ENCODE results near the gene LAMTOR4. TPM values are rescaled to one million over a fixed set of nuclear protein-coding genes. Genes with fewer than 3 reads are reported as not detected.
A peak's percentile ranks its signal among the peaks of the same experiment; 100 is the strongest.

The LAMTOR4 gene
- total and polyA plus RNA-seq, 4 experiments from 2014 or later, result 178 to 501 (median 306) TPM

- peaks cover 14 to 53% of the 10 kb centered on the region in 2 donors for H3K36me3 Mint-ChIP-seq
- no peaks in the 10 kb centered on the region for H3K27me3 Mint-ChIP-seq
- ChIA-PET POLR2A (ENCODE audit: partially characterized antibody) (interaction anchor here (6.5 kb wide), 1 partner anchor 13 kb away, joined by 95 read pairs; the partner anchor contains the start of gene GAL3ST4), CTCF (ENCODE audit: partially characterized antibody) (no interaction called here)
- H3K36me3 ChIP-seq (ENCODE audit: insufficient read depth, low read length), result peaks cover 36% of the 10 kb centered on the region
- H3K4me3 Mint-ChIP-seq, result peak overlapping the region in 1 of 8 donors; percentile 29
- peak overlapping the region in 6 of 7 donors; percentile 37 to 86 (median 79) for H3K27ac Mint-ChIP-seq
- H3K4me3 ChIP-seq (ENCODE audit: low read length in 2 of 2), result no peak overlapping the region
- no peak overlapping the region for H3K27ac ChIP-seq (ENCODE audit: low read depth, low read length)
- peaks cover 28 to 72% (median 51%) of the 10 kb centered on the region in 4 donors for H3K4me1 Mint-ChIP-seq
- H3K4me1 ChIP-seq (ENCODE audit: insufficient read depth, low read length), result peaks cover 69% of the 10 kb centered on the region
- no peaks in the 10 kb centered on the region for H3K27me3 ChIP-seq (ENCODE audit: insufficient read depth, low read length)
- H3K9me3 Mint-ChIP-seq, result peaks cover 0 to 6% (median 0%) of the 10 kb centered on the region in 8 donors
- H3K9me3 ChIP-seq (ENCODE audit: control insufficient read depth in 1 of 2, low read length in 2 of 2), result no peaks in the 10 kb centered on the region
- no peak for DNase-seq
- intact Hi-C loops (cut with micrococcal nuclease), result no loop called here
Observed at GRCh38 chr7:100152404-100152803, 3.7 kb downstream of the LAMTOR4 start.

GRCh38 chr7:100152937-100153666 is 4.4 kb downstream of the LAMTOR4 start:
- H3K4me1 Mint-ChIP-seq, result peaks cover 32 to 74% (median 54%) of the 10 kb centered on the region in 4 donors

GRCh38 chr7:100153708-100154535 is 5.2 kb downstream of the LAMTOR4 start:
- intact Hi-C loops (cut with micrococcal nuclease), result no loop called here
- H3K36me3 ChIP-seq (ENCODE audit: insufficient read depth, low read length), result peaks cover 36% of the 10 kb centered on the region

More at GRCh38 chr7:100152937-100153666, 4.4 kb downstream of the LAMTOR4 start:
- H3K36me3 Mint-ChIP-seq, result peaks cover 17 to 57% of the 10 kb centered on the region in 2 donors
- ChIA-PET POLR2A (ENCODE audit: partially characterized antibody) (interaction anchor here (6.5 kb wide), 1 partner anchor 13 kb away, joined by 95 read pairs; the partner anchor contains the start of gene GAL3ST4), CTCF (ENCODE audit: partially characterized antibody) (no interaction called here)
- no peaks in the 10 kb centered on the region for H3K27me3 Mint-ChIP-seq
- Histone ChIP-seq H3K9me3 (ENCODE audit: control insufficient read depth in 1 of 2, low read length in 2 of 2) (no peaks in the 10 kb centered on the region), H3K27ac (ENCODE audit: low read depth, low read length) (no peak overlapping the region), H3K36me3 (ENCODE audit: insufficient read depth, low read length) (peaks cover 36% of the 10 kb centered on the region), H3K27me3 (ENCODE audit: insufficient read depth, low read length) (no peaks in the 10 kb centered on the region), H3K4me3 (ENCODE audit: low read length in 2 of 2) (no peak overlapping the region), H3K4me1 (ENCODE audit: insufficient read depth, low read length) (peaks cover 70% of the 10 kb centered on the region)
- peak overlapping the region in 1 of 8 donors; percentile 15 for H3K4me3 Mint-ChIP-seq
- peaks cover 0 to 6% (median 0%) of the 10 kb centered on the region in 8 donors for H3K9me3 Mint-ChIP-seq
- H3K27ac Mint-ChIP-seq, result peak overlapping the region in 4 of 7 donors; percentile 61 to 84 (median 68)
- no peak for DNase-seq
- intact Hi-C loops (cut with micrococcal nuclease), result no loop called here

DNA sequence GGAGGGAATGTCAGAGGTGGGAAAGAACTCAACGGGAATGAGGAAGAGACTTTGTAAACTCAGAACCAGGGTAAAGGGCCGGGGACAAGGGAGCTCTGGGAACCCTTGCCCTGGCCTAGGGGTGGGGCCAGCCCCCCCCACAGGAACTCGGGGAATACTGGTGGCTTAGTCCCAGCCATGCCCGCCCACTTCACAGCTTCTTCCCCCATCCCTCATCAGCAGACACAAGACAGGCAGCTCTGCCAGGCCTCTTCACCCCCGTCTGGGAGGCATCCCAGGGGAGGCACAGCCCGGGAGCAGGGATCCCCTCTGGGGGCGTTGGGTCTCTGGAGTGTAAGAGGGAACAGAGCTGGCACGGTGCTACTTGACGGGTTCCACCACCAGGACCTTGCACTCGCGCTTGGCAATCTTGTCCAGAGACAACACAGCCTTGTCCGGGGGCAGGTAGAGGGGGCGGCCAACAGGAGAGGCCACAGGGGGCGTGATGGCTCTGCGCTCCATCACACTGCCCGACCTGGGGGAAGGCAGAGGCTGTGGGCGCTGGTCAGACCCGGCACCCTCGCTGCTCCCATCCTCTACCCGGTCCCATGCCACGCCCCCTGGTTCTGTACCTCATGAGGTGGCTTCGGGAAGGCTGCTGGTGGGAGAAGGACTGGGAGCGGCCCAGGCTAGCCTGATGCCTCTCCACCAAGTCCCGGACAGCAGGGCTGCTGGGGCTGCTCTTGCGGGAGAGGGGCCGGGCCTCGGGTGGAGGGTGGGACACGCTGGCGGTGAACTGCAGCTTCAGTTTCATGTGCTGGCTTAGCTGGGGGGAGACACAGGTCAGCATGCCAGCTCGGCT is 6.2 kb downstream of the LAMTOR4 start:
- no peaks in the 10 kb centered on the region for H3K27me3 ChIP-seq (ENCODE audit: insufficient read depth, low read length)
- H3K4me1 ChIP-seq (ENCODE audit: insufficient read depth, low read length), result peaks cover 68% of the 10 kb centered on the region
- ChIA-PET POLR2A (ENCODE audit: partially characterized antibody) (interaction anchor here (1.2 to 6.4 kb wide), 4 partner anchors 13 to 23 kb away, joined by 3 to 53 read pairs (median 6); partner anchors contain the start of genes GAL3ST4, GPC2 and STAG3), CTCF (ENCODE audit: partially characterized antibody) (interaction anchor here (0.6 to 1.1 kb wide), 2 partner anchors 22 to 154 kb away, joined by 3 read pairs; no protein-coding TSS in a partner anchor)
- H3K27me3 Mint-ChIP-seq, result no peaks in the 10 kb centered on the region
- no peak overlapping the region for H3K4me3 Mint-ChIP-seq
- no peaks in the 10 kb centered on the region for H3K9me3 Mint-ChIP-seq
- peaks cover 29 to 73% (median 52%) of the 10 kb centered on the region in 4 donors for H3K4me1 Mint-ChIP-seq
- intact Hi-C loops (cut with micrococcal nuclease), result no loop called here
- H3K36me3 ChIP-seq (ENCODE audit: insufficient read depth, low read length), result peaks cover 36% of the 10 kb centered on the region
- DNase-seq, result no peak
- H3K9me3 ChIP-seq (ENCODE audit: control insufficient read depth in 1 of 2, low read length in 2 of 2), result no peaks in the 10 kb centered on the region
- H3K4me3 ChIP-seq (ENCODE audit: low read length in 2 of 2), result no peak overlapping the region
- no peak overlapping the region for H3K27ac ChIP-seq (ENCODE audit: low read depth, low read length)
- peak overlapping the region in 1 of 7 donors; percentile 87 for H3K27ac Mint-ChIP-seq
- peaks cover 17 to 54% of the 10 kb centered on the region in 2 donors for H3K36me3 Mint-ChIP-seq

More at GRCh38 chr7:100153708-100154535, 5.2 kb downstream of the LAMTOR4 start:
- Histone ChIP-seq H3K27ac (ENCODE audit: low read depth, low read length) (no peak overlapping the region), H3K4me3 (ENCODE audit: low read length in 2 of 2) (no peak overlapping the region), H3K9me3 (ENCODE audit: control insufficient read depth in 1 of 2, low read length in 2 of 2) (no peaks in the 10 kb centered on the region), H3K4me1 (ENCODE audit: insufficient read depth, low read length) (peaks cover 71% of the 10 kb centered on the region), H3K27me3 (ENCODE audit: insufficient read depth, low read length) (no peaks in the 10 kb centered on the region)
- ChIA-PET CTCF (ENCODE audit: partially characterized antibody) (no interaction called here), POLR2A (ENCODE audit: partially characterized antibody) (interaction anchor here (1.2 to 6.4 kb wide), 3 partner anchors 14 to 24 kb away, joined by 3 to 53 read pairs (median 4); partner anchors contain the start of genes GAL3ST4, GPC2 and STAG3)
- H3K36me3 Mint-ChIP-seq, result peaks cover 17 to 53% of the 10 kb centered on the region in 2 donors
- no peaks in the 10 kb centered on the region for H3K9me3 Mint-ChIP-seq
- no peaks in the 10 kb centered on the region for H3K27me3 Mint-ChIP-seq
- DNase-seq, result no peak
- peaks cover 26 to 70% (median 50%) of the 10 kb centered on the region in 4 donors for H3K4me1 Mint-ChIP-seq
- H3K27ac Mint-ChIP-seq, result peak overlapping the region in 1 of 7 donors; percentile 72
- H3K4me3 Mint-ChIP-seq, result peak overlapping the region in 4 of 8 donors; percentile 3 to 29 (median 20)

- DNase-seq, result no peak
- H3K4me1 Mint-ChIP-seq, result peaks cover 23 to 70% (median 46%) of the 10 kb centered on the region in 4 donors
- H3K36me3 ChIP-seq (ENCODE audit: insufficient read depth, low read length), result peaks cover 36% of the 10 kb centered on the region
- no peak overlapping the region for H3K27ac ChIP-seq (ENCODE audit: low read depth, low read length)
- H3K27me3 ChIP-seq (ENCODE audit: insufficient read depth, low read length), result no peaks in the 10 kb centered on the region
- H3K9me3 Mint-ChIP-seq, result no peaks in the 10 kb centered on the region
- H3K4me3 Mint-ChIP-seq, result peak overlapping the region in 6 of 8 donors; percentile 41 to 88 (median 56)
- peak overlapping the region in 4 of 7 donors; percentile 41 to 87 (median 78) for H3K27ac Mint-ChIP-seq
- no peaks in the 10 kb centered on the region for H3K9me3 ChIP-seq (ENCODE audit: control insufficient read depth in 1 of 2, low read length in 2 of 2)
- no peaks in the 10 kb centered on the region for H3K27me3 Mint-ChIP-seq
- ChIA-PET POLR2A (ENCODE audit: partially characterized antibody) (interaction anchor here (1.2 to 6.4 kb wide), 7 partner anchors 12 to 64 kb away, joined by 3 to 53 read pairs (median 9); partner anchors contain the start of genes GAL3ST4, GPC2, PVRIG and STAG3), CTCF (ENCODE audit: partially characterized antibody) (interaction anchor here (1.1 kb wide), 1 partner anchor 23 kb away, joined by 3 read pairs; no protein-coding TSS in a partner anchor)
- peaks cover 59% of the 10 kb centered on the region for H3K4me1 ChIP-seq (ENCODE audit: insufficient read depth, low read length)
- H3K36me3 Mint-ChIP-seq, result peaks cover 11 to 48% of the 10 kb centered on the region in 2 donors
- intact Hi-C loops (cut with micrococcal nuclease), result no loop called here
- H3K4me3 ChIP-seq (ENCODE audit: low read length in 2 of 2), result no peak overlapping the region
Observed at GRCh38 chr7:100155553-100156317, 7.0 kb downstream of the LAMTOR4 start.

Measured in CD4-positive, alpha-beta memory T cell (primary cell).